Testis (tissue), 2 donors: ENCODE results near the gene GRM8.

Source experiments
- POLR2A ChIP-seq: fragments of 450-650 bp; IDR thresholded peaks from one replicate; pipeline ENCODE4 v1.6.1; 2017; ENCODE audit warnings: antibody characterized with exemption, mild to moderate bottlenecking, moderate library complexity
- TF ChIP-seq, protein P1 (sequence below), 3 experiments: fragments of 450-650 bp in 2 of 3; fragments of 200-600 bp in 1 of 3; sonication (generic) in 1 of 3; IDR thresholded peaks; one replicate each; pipeline ENCODE4 v1.5.1; 2016 to 2019; ENCODE audit warnings: antibody characterized with exemption in 3 of 3, mild to moderate bottlenecking in 2 of 3, moderate library complexity in 1 of 3

DNA sequence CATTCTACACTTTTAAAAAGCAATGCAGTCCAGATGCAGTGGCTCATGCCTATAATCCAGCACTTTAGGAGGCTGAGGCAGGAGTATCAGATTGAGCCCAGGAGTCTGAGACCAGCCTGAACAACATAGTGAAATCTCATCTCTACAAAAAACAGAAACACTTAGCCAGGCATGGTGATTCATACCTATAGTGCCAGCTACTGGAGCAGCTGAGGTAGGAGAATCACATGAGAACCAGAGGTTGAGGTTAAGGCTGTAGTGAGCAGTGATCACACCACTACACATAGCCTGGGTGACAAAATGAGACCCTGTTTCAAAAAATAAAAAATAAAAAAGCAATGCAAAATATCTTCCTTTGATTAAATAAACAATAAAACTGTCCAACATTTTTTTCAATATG lies 205.2 kb downstream of the GRM8 start:
- TF ChIP-seq, protein P1, sequence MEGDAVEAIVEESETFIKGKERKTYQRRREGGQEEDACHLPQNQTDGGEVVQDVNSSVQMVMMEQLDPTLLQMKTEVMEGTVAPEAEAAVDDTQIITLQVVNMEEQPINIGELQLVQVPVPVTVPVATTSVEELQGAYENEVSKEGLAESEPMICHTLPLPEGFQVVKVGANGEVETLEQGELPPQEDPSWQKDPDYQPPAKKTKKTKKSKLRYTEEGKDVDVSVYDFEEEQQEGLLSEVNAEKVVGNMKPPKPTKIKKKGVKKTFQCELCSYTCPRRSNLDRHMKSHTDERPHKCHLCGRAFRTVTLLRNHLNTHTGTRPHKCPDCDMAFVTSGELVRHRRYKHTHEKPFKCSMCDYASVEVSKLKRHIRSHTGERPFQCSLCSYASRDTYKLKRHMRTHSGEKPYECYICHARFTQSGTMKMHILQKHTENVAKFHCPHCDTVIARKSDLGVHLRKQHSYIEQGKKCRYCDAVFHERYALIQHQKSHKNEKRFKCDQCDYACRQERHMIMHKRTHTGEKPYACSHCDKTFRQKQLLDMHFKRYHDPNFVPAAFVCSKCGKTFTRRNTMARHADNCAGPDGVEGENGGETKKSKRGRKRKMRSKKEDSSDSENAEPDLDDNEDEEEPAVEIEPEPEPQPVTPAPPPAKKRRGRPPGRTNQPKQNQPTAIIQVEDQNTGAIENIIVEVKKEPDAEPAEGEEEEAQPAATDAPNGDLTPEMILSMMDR (IDR thresholded peaks at IDR 0.05) = no peak
- TF ChIP-seq POLR2A = no peak
